SK-MEL-5 (cell line): ENCODE data around the gene KCNJ4. TPM values are rescaled to one million over a fixed set of nuclear protein-coding genes. Genes with fewer than 3 reads are reported as not detected.

ENCODE experiments used
- DNase-seq: peaks from one replicate; pipeline ENCODE4 v3.0.0-alpha.2; 2016; ENCODE audit warnings: low read depth, low spot score
- in situ Hi-C: cut with HindIII; loops from 2 replicates; pipeline ENCODE4 v1.10.0; 2016; ENCODE audit warnings: low sequenced_read_pairs, high pct_unique_total_duplicates, low pct_unique_long_range_greater_than_20kb
- total RNA-seq: library from RNA; depleted of rRNA; stranded (reverse); fragments of >200 nt; shearing (Covaris generic); gene quantifications from 2 replicates; pipeline ENCODE4 v1.2.3, GENCODE V29; 2014

The KCNJ4 gene
- total RNA-seq, 1 experiment from 2014 or later = 0.29 TPM

- in situ Hi-C loops = no loop called here
- no peak for DNase-seq
These were observed 11.9 kb downstream of the KCNJ4 start for GRCh38 chr22:38442967-38443627.

DNA sequence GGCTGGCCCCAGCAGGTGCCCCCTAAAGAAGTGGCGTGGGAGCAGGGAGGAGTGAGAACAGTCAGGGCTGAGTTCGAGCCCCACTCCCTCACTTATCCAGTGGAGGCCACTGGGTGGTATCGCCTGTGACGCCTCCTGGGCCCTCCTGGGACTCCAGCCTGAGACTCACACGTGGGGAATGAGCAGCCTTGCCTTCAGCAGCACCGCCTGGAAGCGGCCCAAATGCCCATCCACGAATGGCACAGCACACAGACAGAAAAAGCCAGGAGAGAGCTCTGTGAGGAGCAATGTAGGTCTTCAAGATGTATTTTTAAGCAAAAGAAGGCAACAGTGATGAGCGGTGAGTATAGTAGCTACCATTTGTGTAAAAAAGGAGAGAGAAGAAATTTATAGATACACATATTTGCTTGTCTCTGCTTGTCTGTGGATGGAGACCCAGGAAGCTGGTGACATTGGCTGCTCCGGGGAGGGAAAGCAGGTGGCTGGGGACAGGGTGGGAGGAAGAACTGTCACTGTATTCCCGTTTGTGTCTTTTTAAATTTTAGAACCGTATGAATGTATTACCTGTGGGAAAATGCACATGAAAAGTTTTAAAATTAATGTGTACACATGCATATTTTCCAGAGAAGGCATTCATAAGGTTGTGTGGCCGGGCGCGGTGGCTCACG, 13.2 kb downstream of the KCNJ4 start:
- no peak for DNase-seq
- in situ Hi-C loops = no loop called here

DNA sequence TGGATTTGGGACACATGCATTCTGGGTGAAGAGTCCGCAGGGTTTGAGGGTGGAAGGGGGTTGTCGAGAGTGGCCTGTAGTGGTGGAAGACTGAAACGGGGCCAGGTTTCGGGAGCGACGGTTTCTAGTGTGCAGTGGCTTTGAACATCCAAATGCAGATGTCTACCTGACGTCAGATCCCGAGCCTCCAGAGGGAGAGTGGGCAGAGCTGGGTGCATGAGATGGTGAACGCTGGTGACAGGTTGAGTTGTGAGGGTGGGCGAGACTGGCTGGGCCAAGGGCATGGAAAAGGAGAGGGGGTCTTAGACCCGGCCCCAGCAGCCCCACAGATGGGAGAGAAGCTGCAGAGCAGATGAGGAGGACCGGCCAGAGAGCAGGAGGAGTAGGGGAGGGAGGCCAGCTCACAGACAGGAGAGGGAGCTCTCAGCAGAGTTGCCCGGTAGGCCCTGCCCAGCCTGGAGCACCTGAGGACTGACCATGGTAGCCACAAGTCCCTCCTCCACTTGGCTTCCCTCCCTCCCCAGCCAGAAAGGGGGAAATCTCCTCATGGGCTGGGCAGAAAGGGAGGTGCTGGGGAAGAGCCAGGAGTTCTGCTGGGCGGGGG, 14.2 kb downstream of the KCNJ4 start:
- in situ Hi-C loops = no loop called here
- no peak for DNase-seq

DNA sequence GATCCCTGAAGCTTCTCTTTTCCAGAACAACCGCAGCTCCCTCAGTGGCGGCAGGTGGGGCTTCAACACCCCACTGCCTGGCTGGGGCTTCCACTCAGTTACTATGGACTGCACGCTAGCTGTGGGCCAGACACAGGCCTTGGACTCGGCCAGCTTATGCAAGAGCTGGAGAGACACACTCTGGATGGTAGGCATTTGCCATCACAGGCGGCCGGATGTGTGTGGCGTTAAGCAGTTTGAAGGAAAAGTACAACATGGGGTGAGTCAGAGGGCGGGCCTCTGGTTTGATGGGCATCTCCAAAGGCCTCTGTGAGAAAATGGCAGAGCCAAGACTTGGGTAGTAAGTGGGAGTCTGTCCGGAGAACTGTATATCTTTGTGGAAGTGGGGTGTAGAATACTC, 17.6 kb downstream of the KCNJ4 start:
- in situ Hi-C loops = no loop called here

DNA sequence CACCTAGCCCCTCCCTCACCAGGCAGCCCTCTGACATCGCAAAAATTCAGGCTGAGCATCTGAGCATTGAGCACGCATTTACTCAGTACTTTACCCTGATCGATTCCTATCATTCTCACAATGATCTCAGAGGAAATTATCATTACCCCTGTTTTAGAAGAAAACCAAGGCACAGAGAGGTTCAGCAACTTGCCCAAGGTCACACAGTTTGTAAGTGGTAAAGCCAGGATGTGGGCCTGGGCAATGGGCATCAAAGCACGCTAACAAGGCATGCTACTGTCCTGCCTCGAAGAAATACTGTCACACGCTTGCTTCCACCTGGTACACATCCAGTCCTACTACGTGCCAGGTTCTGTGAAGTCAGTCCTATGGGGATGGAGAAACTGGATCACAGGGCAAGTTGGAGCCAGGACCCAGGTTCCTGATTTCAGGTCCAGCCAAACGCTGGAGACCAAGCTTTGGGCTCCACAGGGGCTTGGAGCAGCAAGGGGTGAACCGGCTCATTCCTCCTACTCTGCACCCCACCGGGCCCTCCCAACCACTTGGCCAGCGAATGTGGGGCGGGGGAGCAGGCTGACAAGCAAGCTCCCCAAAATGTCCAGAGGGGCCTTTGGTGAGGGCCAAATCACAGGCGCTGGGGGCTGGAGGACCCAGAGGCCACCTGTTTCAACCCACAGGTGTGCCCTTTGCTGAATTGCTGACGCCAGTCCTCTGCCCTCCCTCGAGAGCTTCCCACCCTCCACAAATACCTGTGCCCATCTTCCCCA, 18.2 kb downstream of the KCNJ4 start:
- DNase-seq = no peak
- in situ Hi-C loops = no loop called here

More for the DNA sequence above, 17.6 kb downstream of the KCNJ4 start:
- no peak for DNase-seq

DNA sequence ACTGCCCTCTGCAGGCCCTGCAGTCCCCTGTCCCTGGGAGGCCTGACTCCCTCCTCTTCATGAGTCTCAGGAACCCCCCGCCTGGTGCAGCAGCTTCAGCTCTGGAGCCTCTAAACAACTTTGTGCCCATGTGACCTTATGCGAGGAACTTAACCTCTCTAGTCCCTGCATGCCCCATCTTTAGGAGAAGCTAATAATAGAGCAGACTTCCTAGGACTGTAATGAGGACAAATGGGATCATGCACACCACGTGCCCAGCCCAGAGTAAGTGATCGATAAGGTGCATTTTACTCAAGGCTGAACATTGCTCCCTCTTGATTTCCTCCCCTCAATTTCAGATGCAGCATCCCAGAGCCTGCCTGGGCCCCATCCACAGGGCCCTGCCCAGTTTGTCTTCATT, 19.0 kb downstream of the KCNJ4 start:
- in situ Hi-C loops = no loop called here
- no peak for DNase-seq

DNA sequence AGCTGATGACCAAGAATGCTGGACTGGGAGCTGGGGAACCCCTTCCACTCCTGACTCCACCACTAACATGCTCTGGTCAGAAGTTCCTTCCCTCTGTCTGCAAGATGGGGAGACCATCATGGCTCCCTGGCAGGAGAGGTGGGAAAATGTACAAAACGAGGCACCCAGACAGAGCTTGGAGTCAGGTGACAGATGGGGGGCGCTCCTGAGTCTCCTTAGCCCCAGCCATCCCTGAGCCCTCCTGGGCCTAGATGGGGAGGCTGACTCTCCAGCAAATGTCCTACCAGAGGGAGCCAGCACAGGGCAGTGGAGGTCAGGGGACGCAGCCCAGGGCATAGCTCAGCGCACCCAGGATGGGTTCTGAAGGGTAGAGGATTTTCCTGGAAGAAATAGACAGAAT, 20.0 kb downstream of the KCNJ4 start:
- peak; percentile 25 for DNase-seq
- in situ Hi-C loops = no loop called here

DNA sequence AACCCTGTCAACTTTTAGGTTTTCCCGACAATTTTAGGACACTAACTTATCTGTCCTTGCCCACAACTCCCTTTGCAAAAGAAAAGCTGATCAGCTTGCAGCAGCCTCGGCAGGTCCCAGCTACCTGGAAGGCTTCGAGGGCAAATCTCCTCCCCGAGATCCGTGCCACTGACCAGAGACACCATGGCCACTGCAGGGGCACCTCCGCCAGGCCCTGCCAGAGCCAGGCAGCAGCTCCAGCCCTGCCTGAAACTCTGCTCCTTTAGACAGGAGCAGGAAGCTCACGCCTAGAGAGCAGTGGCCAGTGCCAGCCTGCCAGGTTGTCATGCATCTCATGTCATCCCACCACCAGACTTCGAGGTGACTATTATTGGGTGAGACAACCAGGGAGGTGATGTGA, 21.1 kb downstream of the KCNJ4 start:
- in situ Hi-C loops = no loop called here
- no peak for DNase-seq

GRCh38 chr22:38432264-38432663, 22.7 kb downstream of the KCNJ4 start:
- DNase-seq = no peak
- in situ Hi-C loops = no loop called here

DNA sequence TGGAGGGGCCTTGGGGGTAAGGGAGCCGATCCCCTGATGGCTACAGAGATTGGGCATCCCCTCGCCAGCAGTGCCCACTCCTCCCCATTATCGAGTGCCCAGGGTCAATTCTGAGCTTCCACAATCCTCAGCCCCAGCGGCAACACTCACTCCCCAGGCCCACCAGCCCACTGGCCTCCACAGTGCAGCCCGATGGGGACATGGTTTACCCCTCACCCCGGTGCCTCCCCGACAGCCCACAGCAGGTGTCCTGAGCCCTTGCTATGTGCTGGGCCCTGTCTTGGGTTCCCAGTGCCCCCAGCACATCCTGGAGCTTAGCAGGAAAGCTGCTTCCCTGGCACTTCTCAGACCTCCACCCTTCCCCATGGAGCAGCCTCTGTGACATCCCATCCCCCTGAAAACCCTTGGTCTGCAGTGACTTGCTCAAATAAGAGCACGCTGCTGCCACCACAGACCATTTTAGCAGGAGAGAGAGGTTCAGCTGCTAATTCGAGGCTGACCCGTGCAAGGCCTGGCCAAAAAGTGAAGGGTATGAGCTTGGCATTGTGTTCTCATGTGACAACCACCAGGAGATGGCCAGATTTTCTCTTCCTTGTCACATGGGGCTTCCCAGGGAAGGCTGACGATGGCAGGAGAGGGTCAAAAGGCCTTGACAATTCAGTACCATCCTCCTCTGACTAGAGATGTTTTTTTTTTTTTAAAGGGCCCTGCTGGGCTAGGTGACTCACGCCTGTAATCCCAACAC, 23.6 kb downstream of the KCNJ4 start:
- DNase-seq = peak; percentile 66
- in situ Hi-C loops = no loop called here

DNA sequence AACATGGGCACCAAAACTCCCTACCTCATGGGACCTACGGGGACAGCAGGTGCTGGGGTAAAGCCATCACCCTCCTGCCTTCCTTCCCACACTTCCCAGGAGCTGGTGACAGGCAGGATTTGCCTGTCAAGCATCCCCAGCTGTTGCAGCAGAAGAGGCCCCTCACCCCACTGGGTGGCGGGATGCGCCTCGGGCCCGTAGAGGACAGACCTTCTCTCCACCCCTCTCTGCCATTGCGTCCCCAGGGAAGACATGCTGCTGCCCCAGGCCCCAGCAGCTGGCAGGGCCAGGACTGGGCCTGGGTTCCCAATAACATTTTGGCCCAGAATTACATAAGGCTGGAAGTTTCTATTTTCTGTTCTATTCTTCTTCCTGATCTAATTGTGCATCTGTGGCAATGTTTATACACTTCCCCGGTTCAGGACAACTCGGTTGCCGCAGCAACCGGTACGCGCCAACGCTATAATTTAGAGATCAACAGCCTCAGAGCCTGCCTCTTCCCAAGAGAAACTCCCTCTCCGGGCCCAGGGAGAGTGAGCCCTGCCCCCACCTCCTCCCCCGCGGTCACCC, 25.4 kb downstream of the KCNJ4 start:
- in situ Hi-C loops = no loop called here
- DNase-seq = no peak

- in situ Hi-C loops = no loop called here
- DNase-seq = no peak
These were observed 26.3 kb downstream of the KCNJ4 start for GRCh38 chr22:38428714-38429113.

DNA sequence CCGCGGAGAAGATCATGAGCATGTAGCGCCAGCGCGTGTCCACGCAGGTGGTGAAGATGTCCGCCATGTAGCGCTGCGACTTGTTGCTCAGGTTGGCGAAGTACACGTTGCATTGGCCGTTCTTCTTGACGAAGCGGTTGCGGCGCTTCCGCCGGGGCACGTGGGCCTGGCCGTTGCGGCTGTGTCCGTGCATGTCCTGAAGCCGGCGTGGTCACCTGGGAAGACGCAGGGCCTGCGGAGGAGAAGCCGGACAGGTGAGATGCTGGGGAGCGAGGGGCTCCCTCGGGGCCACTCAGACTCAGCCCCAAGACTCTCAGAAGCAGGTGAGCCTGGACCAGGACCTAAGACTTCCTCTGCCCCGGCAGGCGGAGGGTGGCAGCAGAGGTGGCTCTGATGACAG, 27.1 kb downstream of the KCNJ4 start:
- DNase-seq = no peak
- in situ Hi-C loops = no loop called here

- in situ Hi-C loops = no loop called here
- no peak for DNase-seq
These were observed 27.5 kb downstream of the KCNJ4 start for GRCh38 chr22:38427465-38427864.

DNA sequence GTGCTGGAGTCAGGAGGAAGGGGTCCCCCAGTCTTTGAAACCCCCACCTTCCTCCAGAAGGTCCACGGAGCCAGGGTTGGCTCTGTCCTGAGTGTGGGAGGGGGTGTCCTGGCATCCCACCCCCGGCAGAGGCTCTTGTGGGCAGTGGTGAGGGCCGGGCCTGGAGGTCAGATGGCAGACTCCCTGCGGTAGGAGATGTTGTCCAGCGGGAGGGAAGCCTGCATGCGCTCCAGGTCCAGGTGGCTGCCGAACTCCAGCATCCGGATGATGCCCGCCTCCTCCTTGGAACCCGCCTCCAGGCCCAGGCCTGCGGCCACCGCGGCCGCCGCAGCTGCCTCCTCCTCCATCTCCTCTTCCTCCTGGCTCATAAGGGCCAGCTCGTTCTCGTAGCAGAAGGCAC, 28.4 kb downstream of the KCNJ4 start:
- DNase-seq = no peak
- in situ Hi-C loops = no loop called here

DNA sequence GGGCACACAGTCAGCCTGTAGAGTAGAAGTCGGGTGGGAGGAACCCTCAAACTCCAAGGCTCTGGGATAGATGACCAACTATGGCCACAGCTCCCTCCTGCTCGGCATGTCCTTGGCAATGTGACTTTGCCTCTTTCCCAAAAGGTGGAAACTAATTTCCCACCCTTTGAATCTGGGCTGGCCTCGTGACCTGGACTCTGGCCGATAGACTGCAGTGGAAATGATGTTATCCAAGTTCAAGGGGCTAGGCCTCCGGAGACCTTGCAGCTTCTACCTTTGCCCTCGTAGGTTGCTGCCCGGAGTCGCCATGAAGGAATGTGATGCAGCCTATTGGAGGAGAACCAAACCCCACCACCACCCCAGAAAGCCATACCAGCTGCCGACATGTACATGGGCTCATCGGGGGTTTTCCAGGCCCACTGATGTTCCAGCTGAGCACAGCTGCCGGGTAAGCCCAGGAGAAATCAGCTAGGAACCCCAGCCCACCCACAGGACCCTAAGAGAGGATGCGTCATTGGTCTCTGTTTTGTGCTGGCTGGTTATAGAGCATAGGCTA, 30.4 kb downstream of the KCNJ4 start:
- in situ Hi-C loops = no loop called here
- DNase-seq = no peak
